BLaER1 (cell line): ENCODE data around the gene BASP1.

Experiments
- H3K27ac ChIP-seq: shearing (Covaris generic); formaldehyde crosslinking; 2 replicates; pipeline ENCODE4 v1.8.1; 2022
- H3K27me3 ChIP-seq: shearing (Covaris generic); formaldehyde crosslinking; 2 replicates; pipeline ENCODE4 v1.8.1; 2022
- H3K36me3 ChIP-seq: shearing (Covaris generic); formaldehyde crosslinking; 2 replicates; pipeline ENCODE4 v1.8.1; 2022
- H3K4me1 ChIP-seq: shearing (Covaris generic); formaldehyde crosslinking; 2 replicates; pipeline ENCODE4 v1.8.1; 2022
- H3K4me2 ChIP-seq: shearing (Covaris generic); formaldehyde crosslinking; 2 replicates; pipeline ENCODE4 v1.8.1; 2022
- H3K4me3 ChIP-seq: shearing (Covaris generic); formaldehyde crosslinking; 2 replicates; pipeline ENCODE4 v1.8.1; 2022
- H3K9ac ChIP-seq: shearing (Covaris generic); formaldehyde crosslinking; 2 replicates; pipeline ENCODE4 v1.8.1; 2022
- H3K9me3 ChIP-seq: shearing (Covaris generic); formaldehyde crosslinking; 2 replicates; pipeline ENCODE4 v1.8.1; 2022
- H4K20me1 ChIP-seq: shearing (Covaris generic); formaldehyde crosslinking; 2 replicates; pipeline ENCODE4 v1.8.1; 2022
- Cebpa-rat ChIP-seq: shearing (Covaris generic); IDR thresholded peaks from 2 replicates; pipeline ENCODE4 v1.8.1; 2022

Gene BASP1

GRCh38 chr5:17230808-17231525 lies 13.5 kb downstream of the BASP1 start:
- no peaks in the 10 kb centered on the region for H3K4me1 ChIP-seq
- H3K27ac ChIP-seq, result no peak overlapping the region
- no peak for TF ChIP-seq Cebpa-rat
- H3K27me3 ChIP-seq, result no peaks in the 10 kb centered on the region
- peaks cover 45% of the 10 kb centered on the region for H3K36me3 ChIP-seq
- no peak overlapping the region for H3K9ac ChIP-seq
- H3K4me3 ChIP-seq, result no peak overlapping the region
- H3K9me3 ChIP-seq, result no peaks in the 10 kb centered on the region
- no peak overlapping the region for H3K4me2 ChIP-seq
- H4K20me1 ChIP-seq, result no peaks in the 10 kb centered on the region

- Histone ChIP-seq H3K9me3 (0 out of 2 replicates have a peak, but pooled peaks cover 5% of the 10 kb centered on the region), H3K4me3 (no peak overlapping the region), H3K4me1 (no peaks in the 10 kb centered on the region), H3K27me3 (no peaks in the 10 kb centered on the region), H4K20me1 (no peaks in the 10 kb centered on the region), H3K27ac (no peak overlapping the region), H3K4me2 (no peak overlapping the region), H3K9ac (no peak overlapping the region), H3K36me3 (peaks cover 45% of the 10 kb centered on the region)
- no peak for TF ChIP-seq Cebpa-rat
Observed at GRCh38 chr5:17232405-17232804, 15.0 kb downstream of the BASP1 start.

- no peak overlapping the region for H3K9ac ChIP-seq
- peaks cover 40% of the 10 kb centered on the region for H3K36me3 ChIP-seq
- H3K4me1 ChIP-seq, result peaks cover 3% of the 10 kb centered on the region; the same call in 1 of the 2 replicates
- no peak overlapping the region for H3K4me2 ChIP-seq
- no peak overlapping the region for H3K4me3 ChIP-seq
- H3K27me3 ChIP-seq, result no peaks in the 10 kb centered on the region
- H4K20me1 ChIP-seq, result no peaks in the 10 kb centered on the region
- H3K27ac ChIP-seq, result no peak overlapping the region
- no peak for TF ChIP-seq Cebpa-rat
- 0 out of 2 replicates have a peak, but pooled peaks cover 6% of the 10 kb centered on the region for H3K9me3 ChIP-seq
Observed at GRCh38 chr5:17233488-17233887, 16.1 kb downstream of the BASP1 start.

- no peaks in the 10 kb centered on the region for H4K20me1 ChIP-seq
- no peak overlapping the region for H3K4me3 ChIP-seq
- peaks cover 33% of the 10 kb centered on the region for H3K36me3 ChIP-seq
- no peak overlapping the region for H3K9ac ChIP-seq
- peaks cover 7% of the 10 kb centered on the region; the same call in 1 of the 2 replicates for H3K4me1 ChIP-seq
- H3K4me2 ChIP-seq, result no peak overlapping the region
- 0 out of 2 replicates have a peak, but pooled peaks cover 6% of the 10 kb centered on the region for H3K9me3 ChIP-seq
- H3K27me3 ChIP-seq, result no peaks in the 10 kb centered on the region
- no peak for TF ChIP-seq Cebpa-rat
- H3K27ac ChIP-seq, result no peak overlapping the region
Observed at GRCh38 chr5:17234374-17234773, 16.9 kb downstream of the BASP1 start.

GRCh38 chr5:17235731-17236330 lies 18.4 kb downstream of the BASP1 start:
- H3K4me3 ChIP-seq, result no peak overlapping the region
- peaks cover 7% of the 10 kb centered on the region; the same call in 1 of the 2 replicates for H3K4me1 ChIP-seq
- TF ChIP-seq Cebpa-rat, result no peak
- no peak overlapping the region for H3K27ac ChIP-seq
- no peaks in the 10 kb centered on the region for H3K27me3 ChIP-seq
- no peak overlapping the region for H3K9ac ChIP-seq
- H3K9me3 ChIP-seq, result 0 out of 2 replicates have a peak, but pooled peaks cover 6% of the 10 kb centered on the region
- peaks cover 23% of the 10 kb centered on the region for H3K36me3 ChIP-seq
- H3K4me2 ChIP-seq, result no peak overlapping the region
- H4K20me1 ChIP-seq, result no peaks in the 10 kb centered on the region

GRCh38 chr5:17238521-17239041 lies 21.1 kb downstream of the BASP1 start:
- Histone ChIP-seq H3K4me1 (peaks cover 7% of the 10 kb centered on the region; the same call in 1 of the 2 replicates), H3K36me3 (peaks cover 7% of the 10 kb centered on the region; the same call in 1 of the 2 replicates), H3K4me2 (no peak overlapping the region)

GRCh38 chr5:17239953-17240352 lies 22.5 kb downstream of the BASP1 start:
- Histone ChIP-seq H3K27me3 (no peaks in the 10 kb centered on the region), H3K27ac (no peak overlapping the region)

More at GRCh38 chr5:17238521-17239041, 21.1 kb downstream of the BASP1 start:
- Histone ChIP-seq H3K9ac (no peak overlapping the region), H3K9me3 (0 out of 2 replicates have a peak, but pooled peaks cover 10% of the 10 kb centered on the region), H3K27me3 (no peaks in the 10 kb centered on the region), H3K27ac (no peak overlapping the region), H3K4me3 (no peak overlapping the region), H4K20me1 (no peaks in the 10 kb centered on the region)
- TF ChIP-seq Cebpa-rat, result no peak

GRCh38 chr5:17240487-17240886 lies 23.1 kb downstream of the BASP1 start:
- TF ChIP-seq Cebpa-rat, result no peak
- H3K27me3 ChIP-seq, result no peaks in the 10 kb centered on the region
- no peaks in the 10 kb centered on the region for H4K20me1 ChIP-seq
- H3K36me3 ChIP-seq, result peaks cover 3% of the 10 kb centered on the region; the same call in 1 of the 2 replicates
- no peak overlapping the region for H3K4me3 ChIP-seq
- H3K9me3 ChIP-seq, result 0 out of 2 replicates have a peak, but pooled peaks cover 10% of the 10 kb centered on the region
- no peak overlapping the region for H3K27ac ChIP-seq
- H3K4me2 ChIP-seq, result no peak overlapping the region
- no peak overlapping the region for H3K9ac ChIP-seq
- H3K4me1 ChIP-seq, result peaks cover 7% of the 10 kb centered on the region; the same call in 1 of the 2 replicates

More at GRCh38 chr5:17239953-17240352, 22.5 kb downstream of the BASP1 start:
- Histone ChIP-seq H4K20me1 (no peaks in the 10 kb centered on the region), H3K4me3 (no peak overlapping the region), H3K36me3 (peaks cover 7% of the 10 kb centered on the region; the same call in 1 of the 2 replicates), H3K9ac (no peak overlapping the region), H3K9me3 (0 out of 2 replicates have a peak, but pooled peaks cover 10% of the 10 kb centered on the region), H3K4me1 (peaks cover 7% of the 10 kb centered on the region; the same call in 1 of the 2 replicates), H3K4me2 (no peak overlapping the region)
- no peak for TF ChIP-seq Cebpa-rat

GRCh38 chr5:17241635-17242034 lies 24.2 kb downstream of the BASP1 start:
- Histone ChIP-seq H3K4me2 (no peak overlapping the region), H3K4me1 (peaks cover 7% of the 10 kb centered on the region; the same call in 1 of the 2 replicates), H3K36me3 (peaks cover 8% of the 10 kb centered on the region; the same call in 1 of the 2 replicates), H3K27ac (no peak overlapping the region), H4K20me1 (no peaks in the 10 kb centered on the region), H3K27me3 (no peaks in the 10 kb centered on the region), H3K4me3 (no peak overlapping the region), H3K9me3 (0 out of 2 replicates have a peak, but pooled peaks cover 10% of the 10 kb centered on the region), H3K9ac (no peak overlapping the region)
- TF ChIP-seq Cebpa-rat, result no peak
